LHCN-M2 (cell line): Measurements from ENCODE around the gene LENG1. TPM values are rescaled to one million over a fixed set of nuclear protein-coding genes. Genes with fewer than 3 reads are reported as not detected.

Experiments
- DNase-seq: peaks from one replicate; pipeline ENCODE4 v3.0.0-alpha.2; 2012; ENCODE audit warnings: low read depth
- total RNA-seq: library from RNA; depleted of rRNA; stranded (reverse); fragments of >200 nt; gene quantifications from 2 replicates; pipeline ENCODE4 v1.2.3, GENCODE V29; 2014

LENG1 gene
- total RNA-seq, 1 experiment from 2014 or later: 9.2 TPM

DNA sequence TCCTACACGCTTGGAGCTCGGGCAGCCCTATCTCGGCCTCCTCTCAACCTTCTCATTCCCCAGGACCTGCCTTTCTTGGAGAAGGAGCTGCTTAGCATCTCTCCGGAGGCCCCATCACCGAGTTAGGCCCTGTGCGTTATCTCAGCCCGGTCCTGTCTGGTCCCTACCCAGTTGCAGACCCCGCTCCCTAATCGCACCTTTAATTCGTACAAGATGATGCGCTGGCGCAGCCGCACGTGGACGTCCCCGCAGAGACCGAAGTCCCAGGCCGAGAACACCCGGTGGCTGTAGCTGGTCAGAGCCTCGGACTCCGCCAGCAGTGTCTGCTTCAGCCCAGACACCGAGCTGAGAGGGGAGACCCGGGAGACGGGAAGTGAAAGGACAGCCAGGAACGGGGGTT, 5.7 kb upstream of the LENG1 start:
- DNase-seq: no peak

DNA sequence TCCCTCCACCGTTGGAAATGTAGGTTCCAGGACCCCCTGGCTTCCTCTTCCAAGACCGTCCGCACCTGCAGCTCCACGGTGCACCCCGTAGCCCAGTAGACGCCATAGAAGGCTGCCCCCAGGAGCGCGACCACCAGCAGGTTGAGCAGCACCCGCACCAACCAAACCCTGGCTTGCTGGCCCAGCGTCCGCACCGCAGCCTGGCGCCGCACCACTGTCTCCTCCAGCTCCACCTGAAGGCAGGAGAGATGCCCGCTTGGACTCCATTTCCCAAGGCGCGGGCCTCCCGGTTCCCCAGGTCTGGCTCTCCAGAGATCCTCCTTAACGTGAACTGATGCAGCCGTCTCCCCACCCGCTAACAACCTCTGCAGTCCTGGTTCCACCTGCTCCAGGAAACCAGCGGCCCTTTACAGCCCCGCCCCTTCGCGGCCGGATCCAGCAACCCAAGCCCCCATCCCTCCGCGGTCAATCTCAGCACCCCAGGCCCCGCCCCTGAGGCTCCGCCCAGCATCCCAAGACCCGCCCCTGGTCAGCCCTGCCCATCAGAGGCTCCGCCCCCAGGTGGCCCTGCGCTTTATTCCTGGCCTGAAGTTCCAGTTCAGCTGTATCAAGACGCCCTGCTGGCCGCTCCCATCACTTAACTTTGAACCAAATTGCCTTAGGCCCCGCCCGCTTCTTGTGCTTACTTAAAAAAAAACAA, 5.0 kb upstream of the LENG1 start:
- DNase-seq: no peak

DNA sequence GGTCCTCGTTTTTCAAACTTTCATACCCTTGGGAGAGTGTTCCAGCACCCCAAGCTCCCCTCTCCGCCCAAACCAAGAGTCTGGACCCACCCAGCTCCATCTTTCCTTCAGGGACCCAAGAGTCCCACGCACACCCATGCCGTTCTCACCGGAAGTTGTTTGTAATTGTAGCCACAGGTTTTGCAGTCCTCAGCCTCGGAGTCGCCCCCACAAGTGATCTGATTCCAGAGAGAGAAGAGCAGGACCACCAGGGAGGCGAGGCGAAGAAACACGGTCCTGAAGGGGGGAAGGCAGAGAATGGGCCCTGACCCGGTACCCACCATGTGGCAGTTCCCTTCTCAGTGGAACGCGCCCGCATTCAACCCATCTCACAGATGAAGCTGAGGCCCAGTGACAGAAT, 3.4 kb upstream of the LENG1 start:
- no peak for DNase-seq

GRCh38 chr19:54162241-54162805, 2.8 kb upstream of the LENG1 start:
- DNase-seq: peak; percentile 39

DNA sequence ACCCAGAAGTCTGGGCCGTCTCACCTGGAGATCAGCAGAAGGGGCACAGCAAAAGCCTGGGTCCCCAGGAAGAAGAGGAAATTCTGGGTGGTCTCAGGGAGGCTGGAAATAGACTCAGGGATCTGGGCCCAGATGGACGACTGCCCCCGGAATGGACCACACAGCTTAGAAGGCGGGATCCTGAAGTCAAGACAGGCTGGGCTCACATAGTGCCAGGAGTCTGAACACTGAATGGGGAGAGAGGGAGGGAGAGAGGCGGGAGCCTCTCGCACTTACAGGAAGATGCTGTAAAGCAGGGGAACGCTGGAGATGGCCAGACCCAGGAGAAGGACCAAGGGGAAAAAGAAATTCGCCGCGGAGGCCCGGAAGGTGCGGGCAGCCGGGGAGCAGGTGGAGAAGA, 1.3 kb upstream of the LENG1 start:
- DNase-seq: no peak

GRCh38 chr19:54160182-54160811, 776 bp upstream of the LENG1 start:
- DNase-seq: no peak

DNA sequence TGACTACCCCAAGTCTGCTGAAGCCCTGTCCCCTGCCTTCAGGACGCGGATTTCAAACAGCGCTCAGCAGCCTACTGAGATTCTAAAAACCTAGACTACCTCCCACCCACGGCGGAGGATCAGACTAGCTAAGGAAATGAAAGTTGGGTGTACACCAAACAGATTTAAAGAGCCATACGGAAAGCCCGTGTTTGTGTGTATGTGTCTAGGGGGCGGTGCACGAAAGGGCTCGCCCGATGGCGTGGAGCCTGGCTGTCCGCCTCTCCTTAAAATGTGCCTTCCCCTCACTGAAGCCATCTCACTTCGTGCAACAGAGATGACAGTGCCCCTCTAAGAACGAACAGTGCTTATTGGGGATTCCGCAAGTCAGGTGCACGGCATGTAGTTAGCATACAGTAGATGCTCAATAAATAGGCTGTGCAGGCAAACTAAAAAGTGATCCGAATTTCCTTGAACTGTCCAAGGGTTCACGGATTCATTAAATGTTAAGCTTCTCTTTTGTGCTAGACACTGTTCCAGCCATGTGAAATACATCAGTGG, 639 bp downstream of the LENG1 start:
- no peak for DNase-seq

- DNase-seq: no peak
These were observed 2.6 kb downstream of the LENG1 start for GRCh38 chr19:54156953-54157352.

GRCh38 chr19:54156490-54156889, 3.0 kb downstream of the LENG1 start:
- DNase-seq: no peak

- DNase-seq: no peak
These were observed 3.8 kb downstream of the LENG1 start for GRCh38 chr19:54155694-54156093.

GRCh38 chr19:54154603-54155345, 4.7 kb downstream of the LENG1 start:
- peak; percentile 74 for DNase-seq

DNA sequence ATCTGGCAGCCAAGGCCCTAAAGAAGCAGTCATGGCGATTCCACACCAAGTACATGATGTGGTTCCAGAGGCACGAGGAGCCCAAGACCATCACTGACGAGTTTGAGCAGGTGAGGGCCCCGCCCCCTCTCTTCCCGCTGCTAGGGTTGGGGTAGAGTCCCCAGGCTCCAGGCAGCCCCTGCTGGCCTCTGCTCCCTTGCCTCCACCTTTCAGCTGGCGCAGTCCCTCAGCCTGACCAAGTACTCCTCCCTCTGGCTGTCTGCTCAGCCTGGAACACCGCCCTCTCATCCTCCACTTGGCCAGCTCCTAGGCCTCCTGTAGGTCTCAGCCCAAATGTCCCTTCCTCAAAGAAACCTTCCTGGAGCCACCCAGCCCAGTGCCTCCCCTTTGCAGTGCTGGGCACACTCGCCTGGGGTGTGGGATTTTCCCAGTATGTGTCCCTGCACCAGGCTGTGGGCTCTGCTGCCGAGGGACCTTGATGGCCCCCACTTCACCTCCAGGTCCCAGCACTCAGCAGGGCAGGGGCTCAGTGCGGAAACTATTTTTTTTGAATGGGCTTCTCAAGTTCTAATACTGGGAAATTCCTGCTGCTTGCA, 5.7 kb downstream of the LENG1 start:
- peak; percentile 68 for DNase-seq

DNA sequence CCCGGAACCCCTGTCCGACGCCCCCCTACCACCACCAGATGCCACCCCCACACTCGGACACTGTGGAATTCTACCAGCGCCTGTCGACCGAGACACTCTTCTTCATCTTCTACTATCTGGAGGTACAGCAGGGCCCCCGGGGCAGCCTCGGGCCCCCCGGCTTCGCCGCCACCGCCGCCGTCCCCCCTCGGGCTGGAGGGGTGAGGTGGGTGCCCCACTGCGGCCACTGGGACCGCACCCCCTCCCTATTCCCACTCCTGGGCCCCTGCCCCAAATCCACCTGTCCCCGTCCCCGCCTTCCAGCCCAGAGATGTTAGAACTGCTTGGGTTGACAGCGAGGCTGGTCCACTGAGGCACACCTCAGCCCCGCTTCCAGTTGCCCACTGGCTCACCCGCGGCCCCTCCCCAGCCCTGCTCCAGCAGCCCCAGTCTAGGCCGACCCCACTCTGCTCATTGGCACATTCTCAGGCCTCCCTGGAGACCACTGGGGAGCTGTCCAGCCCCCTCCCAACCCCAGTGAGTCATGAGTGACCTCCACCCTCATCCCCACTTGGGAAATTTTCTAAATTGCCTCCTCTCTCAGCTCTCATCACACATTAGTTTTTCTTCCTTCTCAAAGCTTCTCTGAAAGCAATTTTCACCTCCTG, 6.5 kb downstream of the LENG1 start:
- no peak for DNase-seq

DNA sequence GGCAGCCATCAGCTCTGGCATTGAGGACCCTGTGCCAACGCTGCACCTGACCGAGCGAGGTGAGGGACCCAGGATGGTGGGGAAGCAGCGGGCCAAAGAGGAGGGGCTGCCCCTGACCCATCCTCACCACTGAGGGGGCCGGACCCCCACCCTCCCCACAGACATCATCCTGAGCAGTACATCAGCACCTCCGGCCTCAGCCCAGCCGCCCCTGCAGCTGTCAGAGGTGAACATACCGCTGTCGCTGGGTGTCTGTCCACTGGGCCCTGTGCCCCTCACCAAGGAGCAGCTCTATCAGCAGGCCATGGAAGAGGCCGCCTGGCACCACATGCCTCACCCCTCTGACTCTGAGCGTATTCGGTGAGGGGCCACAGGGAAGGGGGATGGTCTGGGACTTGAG, 7.3 kb downstream of the LENG1 start:
- no peak for DNase-seq

DNA sequence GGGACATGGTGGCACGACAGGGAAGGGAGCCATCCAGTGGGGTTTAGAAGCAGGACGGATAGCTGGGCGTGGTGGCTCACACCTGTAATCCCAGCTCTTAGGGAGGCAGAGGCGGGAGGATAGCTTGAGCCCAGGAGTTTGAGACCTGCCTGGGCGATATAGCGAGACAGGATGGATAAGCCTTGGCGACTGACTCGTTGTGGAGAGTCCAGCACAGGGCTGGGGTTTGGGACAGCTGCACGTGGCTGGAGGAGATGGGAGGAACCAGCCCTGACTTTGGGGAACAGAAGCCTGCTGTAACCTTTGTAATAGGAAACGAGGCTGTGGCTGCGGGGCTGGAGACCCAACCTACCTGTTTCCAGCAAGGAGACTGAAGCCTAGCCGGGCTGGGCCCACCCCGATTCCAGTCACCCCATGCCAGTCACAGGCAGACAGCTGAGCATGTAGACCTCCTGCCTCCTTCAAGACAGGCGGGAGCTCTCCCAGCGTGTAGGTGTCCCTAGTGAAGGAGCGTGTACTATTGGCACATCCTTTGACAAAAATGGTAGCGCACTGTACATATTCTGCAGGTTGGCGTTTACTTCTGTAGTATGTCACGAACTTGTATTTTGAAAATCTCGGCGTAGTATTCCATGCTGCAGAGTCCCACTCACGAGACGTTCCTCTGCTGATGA, 8.0 kb downstream of the LENG1 start:
- no peak for DNase-seq

DNA sequence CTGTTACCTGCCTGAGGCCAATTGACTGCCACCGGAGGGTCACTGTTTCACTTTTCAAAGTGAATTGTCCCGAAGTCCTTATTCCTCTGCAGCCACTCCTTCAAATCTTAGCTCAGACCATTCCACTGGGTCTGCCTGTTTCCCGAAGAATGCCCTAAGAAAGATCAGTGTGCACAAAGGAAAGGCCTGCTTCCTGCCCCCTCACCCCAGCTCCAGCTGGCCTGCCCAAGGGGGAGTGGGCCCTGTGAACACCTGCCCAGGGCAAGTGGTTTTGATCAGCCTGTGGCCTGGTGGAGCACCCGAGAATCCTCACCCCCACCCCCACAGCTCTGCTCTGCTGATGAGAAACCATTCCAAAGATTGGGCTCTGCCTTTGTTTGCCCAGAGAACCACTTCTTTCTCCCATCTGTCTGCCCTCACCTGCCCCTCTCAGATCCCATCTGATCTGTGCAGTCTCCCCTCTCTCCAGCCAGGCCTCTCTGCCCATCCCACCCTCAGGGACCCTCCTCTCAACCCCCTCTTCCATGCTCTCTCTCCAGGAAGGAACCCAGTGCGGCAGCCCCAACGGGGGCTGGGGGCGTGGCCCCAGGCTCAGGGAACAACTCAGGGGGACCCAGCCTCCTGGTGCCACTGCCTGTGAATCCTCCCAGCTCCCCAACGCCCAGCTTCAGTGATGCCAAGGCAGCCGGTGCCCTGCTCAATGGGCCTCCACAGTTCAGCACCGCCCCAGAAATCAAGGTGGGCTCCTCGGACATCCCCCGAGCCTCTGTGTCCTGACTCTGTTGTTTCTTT, 10.3 kb downstream of the LENG1 start:
- DNase-seq: no peak

- DNase-seq: no peak
These were observed 11.4 kb downstream of the LENG1 start for GRCh38 chr19:54148158-54148557.

DNA sequence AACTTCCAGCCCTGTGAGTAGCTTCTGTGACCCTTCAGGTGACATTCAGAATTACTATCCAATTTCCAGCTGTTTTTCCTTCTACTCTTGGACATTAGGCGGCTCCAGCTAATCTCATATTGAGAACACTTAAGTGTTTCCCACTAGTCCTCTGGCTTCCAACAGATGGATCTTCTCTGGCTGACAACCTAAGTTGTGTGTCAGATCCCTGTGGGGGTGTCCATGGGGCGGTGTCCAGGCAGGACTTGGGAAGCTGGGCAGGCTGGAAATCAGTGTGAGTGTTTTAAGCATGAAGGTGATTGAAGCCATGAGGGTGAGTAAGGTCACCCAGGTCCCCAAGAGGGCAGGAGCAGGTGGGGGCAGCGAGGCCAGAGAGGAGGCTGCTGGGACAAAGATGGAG, 11.8 kb downstream of the LENG1 start:
- DNase-seq: no peak

- DNase-seq: no peak
These were observed 13.9 kb downstream of the LENG1 start for GRCh38 chr19:54145541-54146158.
